AG08396 (cell line): ENCODE data around the gene TMEM240.
"Not testable (repeated sequence)": the region's sequence is repeated elsewhere in the genome, so short reads cannot be mapped to it uniquely, and the experiment has no call there.

Experiments
- DNase-seq: peaks from one replicate; pipeline ENCODE4 v3.0.0; 2012; ENCODE audit warnings: low spot score, mixed read lengths

Gene TMEM240

GRCh38 chr1:1540818-1541628 lies 599 bp upstream of the TMEM240 start:
- no peak for DNase-seq

- DNase-seq: peak; percentile 78
Measured at GRCh38 chr1:1539310-1540089, 924 bp downstream of the TMEM240 start.

GRCh38 chr1:1538989-1539309 lies 1.5 kb downstream of the TMEM240 start:
- no peak for DNase-seq

GRCh38 chr1:1538334-1538733 lies 2.1 kb downstream of the TMEM240 start:
- no peak for DNase-seq

- DNase-seq: no peak
Measured at GRCh38 chr1:1537626-1538250, 2.7 kb downstream of the TMEM240 start.

GRCh38 chr1:1536938-1537546 lies 3.4 kb downstream of the TMEM240 start:
- DNase-seq: no peak

- DNase-seq: no peak
Measured at GRCh38 chr1:1536019-1536937, 4.1 kb downstream of the TMEM240 start.

- no peak for DNase-seq
Measured at GRCh38 chr1:1535201-1536018, 5.0 kb downstream of the TMEM240 start.

- no peak for DNase-seq
Measured at GRCh38 chr1:1534401-1535154, 5.8 kb downstream of the TMEM240 start.

- not testable (repeated sequence) for DNase-seq
Measured at GRCh38 chr1:1533894-1534291, 6.5 kb downstream of the TMEM240 start.

- DNase-seq: not testable (repeated sequence)
Measured at GRCh38 chr1:1533176-1533893, 7.1 kb downstream of the TMEM240 start.

- no peak for DNase-seq
Measured at GRCh38 chr1:1531947-1532346, 8.5 kb downstream of the TMEM240 start.

GRCh38 chr1:1529936-1530335 lies 10.5 kb downstream of the TMEM240 start:
- no peak for DNase-seq

- DNase-seq: no peak
Measured at GRCh38 chr1:1529321-1529720, 11.1 kb downstream of the TMEM240 start.

- no peak for DNase-seq
Measured at GRCh38 chr1:1528301-1529267, 11.8 kb downstream of the TMEM240 start.

- DNase-seq: no peak
Measured at GRCh38 chr1:1527092-1527816, 13.2 kb downstream of the TMEM240 start.

GRCh38 chr1:1526476-1526875 lies 13.9 kb downstream of the TMEM240 start:
- not testable (repeated sequence) for DNase-seq
